ENCODE data around the gene SPPL2A.

GRCh38 chr15:50786438-50786837 is 20.9 kb upstream of the SPPL2A start:
- TF ChIP-seq CTCF (conservative IDR thresholded peaks at IDR 0.05; ENCODE audit: low read depth, low read length) (no peak), EZH2 (IDR thresholded peaks at IDR 0.05; ENCODE audit: borderline replicate concordance, low read depth, low read length, poor library complexity, severe bottlenecking) (no peak)

Measured in A673 (cell line).